ENCODE data around the gene KAT7.

GRCh38 chr17:49866882-49867413 lies 78.5 kb downstream of the KAT7 start:
- TF ChIP-seq CTCF (conservative IDR thresholded peaks at IDR 0.05 in 1 of 2, IDR thresholded peaks at IDR 0.05 in 1 of 2; ENCODE audit: extremely low read depth in 1 of 2, insufficient read depth in 1 of 2, low read depth in 1 of 2, low read length in 2 of 2): no peak
- no peak for TF ChIP-seq EZH2 (IDR thresholded peaks at IDR 0.05; ENCODE audit: borderline replicate concordance, low read length)

All from mammary epithelial cell (primary cell).